Renal cortex interstitium (tissue), 11 donors: ENCODE data around the gene ILK. TPM values are rescaled to one million over a fixed set of nuclear protein-coding genes. Genes with fewer than 3 reads are reported as not detected.
A peak's percentile ranks its signal among the peaks of the same experiment; 100 is the strongest.

Experiments
- DNase-seq, 11 donors: peaks; one replicate each; pipeline ENCODE4 v3.0.0-alpha.2; 2013; ENCODE audit warnings: low read depth in 9 of 11, low spot score in 4 of 11; ENCODE audit errors: extremely low read depth in 1 of 11
- polyA plus RNA-seq, 3 donors: library from polyadenylated mRNA; unstranded; fragments of 120-200 nt; gene quantifications; one replicate each; pipeline ENCODE4 v1.2.1, GENCODE V29; 2013; ENCODE audit not compliant: insufficient read length in 3 of 3

The ILK gene
- polyA plus RNA-seq, 3 donors = 137 to 165 (median 154) TPM

DNA sequence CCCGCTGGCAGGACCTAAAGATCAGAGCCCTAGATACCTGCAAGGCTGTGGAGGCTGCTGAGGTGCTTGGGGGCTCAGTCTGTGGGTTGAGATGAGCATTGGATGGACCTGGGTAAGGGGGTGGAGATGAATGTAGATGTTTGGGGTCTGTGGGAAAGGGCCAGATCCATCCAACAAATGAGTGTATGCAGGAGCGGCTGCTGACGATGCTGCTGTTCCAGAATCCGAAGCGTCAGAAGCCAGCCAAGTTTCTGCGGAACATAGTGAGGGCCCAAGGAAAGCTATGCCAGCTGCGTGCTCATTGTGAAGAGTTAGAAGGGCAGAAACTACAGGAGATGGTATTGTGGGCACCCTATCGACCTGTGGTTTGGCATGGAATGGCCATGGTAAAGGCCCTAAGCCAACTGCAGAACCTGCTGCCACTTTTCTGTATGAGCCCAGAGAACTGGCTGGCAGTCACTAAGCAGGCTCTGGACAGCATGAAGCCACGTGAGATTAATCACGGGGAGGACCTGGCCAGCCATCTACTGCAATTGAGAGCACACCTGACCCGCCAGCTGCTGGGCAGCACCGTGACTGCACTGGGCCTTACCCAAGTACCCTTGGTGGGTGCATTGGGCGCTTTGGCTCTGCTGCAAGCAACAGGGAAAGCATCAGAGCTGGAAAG, 36.7 kb upstream of the ILK start:
- no peak for DNase-seq

DNA sequence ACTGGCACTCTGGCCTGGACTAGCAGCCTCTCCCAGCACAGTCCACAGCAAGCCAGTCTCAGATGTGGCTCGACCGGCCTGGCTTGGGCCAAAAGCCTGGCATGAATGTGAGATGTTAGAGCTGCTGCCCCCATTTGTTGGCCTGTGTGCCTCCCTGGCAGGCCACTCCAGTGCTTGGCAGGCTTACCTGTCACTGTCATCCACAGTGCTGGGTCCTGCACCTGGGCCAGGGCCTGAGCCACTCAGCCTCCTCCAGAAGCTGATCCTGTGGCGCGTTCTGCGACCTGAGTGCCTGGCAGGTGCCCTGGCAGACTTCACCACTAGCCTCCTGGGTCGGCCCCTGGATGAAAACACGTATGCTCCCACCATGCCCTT, 36.2 kb upstream of the ILK start:
- no peak for DNase-seq

DNA sequence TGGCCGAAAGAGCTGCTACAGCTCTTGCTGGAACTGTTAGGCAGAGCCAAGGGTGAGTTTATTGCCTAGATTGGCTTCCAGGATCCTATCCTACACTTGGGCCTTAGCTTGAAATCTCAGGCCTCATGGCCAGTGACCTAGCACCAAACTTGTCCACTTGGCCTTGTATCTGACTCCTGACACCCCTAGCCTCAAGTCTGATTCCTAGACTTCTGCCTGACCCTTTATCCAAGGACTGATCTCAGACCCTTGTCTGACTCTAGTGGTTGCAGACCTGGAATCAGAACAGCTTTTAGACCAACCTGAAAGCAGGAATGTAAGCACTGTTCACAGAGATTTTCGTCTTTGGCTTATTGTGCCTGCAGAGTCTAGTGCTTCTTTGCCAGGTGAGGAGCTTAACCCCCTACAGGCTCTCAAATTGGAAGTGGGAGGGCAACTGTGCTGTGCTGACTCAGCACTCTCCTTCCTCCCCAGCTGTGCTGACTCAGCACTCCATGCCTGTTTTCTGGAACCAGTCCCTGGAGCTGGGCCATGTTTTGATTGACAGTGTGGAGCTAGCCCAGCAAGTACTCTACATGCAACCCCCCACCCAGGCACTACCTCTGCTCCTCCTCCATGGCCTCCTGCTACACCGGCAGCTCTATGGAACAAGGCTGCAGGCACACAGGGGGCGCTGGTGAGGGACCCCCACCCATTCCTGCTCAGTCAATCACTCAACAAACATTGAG, 35.2 kb upstream of the ILK start:
- peak; percentile 24 to 65 (median 39) for DNase-seq

DNA sequence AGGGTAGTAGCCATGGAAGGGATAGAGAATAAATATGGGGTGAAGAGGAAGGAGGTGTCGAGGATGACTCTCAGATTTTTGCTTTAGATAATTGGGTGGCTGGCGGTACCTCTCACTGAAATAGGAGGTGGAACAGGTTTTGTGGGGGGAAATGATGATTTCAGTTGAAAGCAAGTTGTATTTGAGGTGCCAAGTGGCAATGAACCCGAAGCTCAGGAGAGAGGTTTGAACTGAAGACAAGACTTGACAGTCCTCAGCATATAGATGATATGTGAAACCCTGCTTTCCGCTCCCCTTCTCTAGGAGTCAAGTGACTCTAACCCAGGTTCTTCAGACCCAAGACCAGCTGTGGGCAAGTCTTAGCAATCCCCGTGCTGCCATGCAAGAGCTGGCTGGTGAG, 33.9 kb upstream of the ILK start:
- DNase-seq = no peak

DNA sequence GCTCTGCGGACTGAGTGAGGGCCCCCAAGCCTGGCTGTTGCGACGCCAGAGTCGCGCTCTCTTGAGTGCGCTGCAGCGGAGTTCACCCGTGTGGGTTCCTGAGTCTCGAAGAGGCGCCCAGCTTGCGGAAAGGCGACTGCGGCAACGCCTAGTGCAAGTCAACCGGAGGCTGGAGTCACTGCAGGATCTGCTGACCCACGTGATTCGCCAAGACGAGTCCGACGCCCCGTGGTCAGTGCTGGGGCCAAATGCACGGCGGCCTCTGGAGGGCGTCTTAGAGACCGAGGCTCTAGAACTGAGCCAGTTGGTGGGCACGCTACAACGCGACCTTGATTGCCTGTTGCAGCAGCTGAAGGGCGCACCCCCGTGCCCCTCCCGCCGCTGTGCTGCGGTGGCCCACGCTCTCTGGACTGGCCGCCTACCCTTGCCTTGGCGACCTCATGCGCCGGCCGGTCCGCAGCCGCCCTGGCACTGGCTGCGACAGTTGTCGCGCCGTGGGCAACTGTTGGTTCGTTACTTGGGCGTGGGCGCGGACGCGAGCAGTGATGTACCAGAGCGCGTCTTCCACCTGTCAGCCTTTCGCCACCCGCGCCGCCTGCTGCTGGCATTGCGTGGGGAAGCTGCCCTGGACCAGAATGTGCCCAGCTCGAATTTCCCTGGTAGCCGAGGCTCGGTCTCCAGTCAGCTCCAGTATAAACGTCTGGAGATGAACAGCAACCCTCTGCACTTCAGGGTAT, 32.7 kb upstream of the ILK start:
- no peak for DNase-seq

DNA sequence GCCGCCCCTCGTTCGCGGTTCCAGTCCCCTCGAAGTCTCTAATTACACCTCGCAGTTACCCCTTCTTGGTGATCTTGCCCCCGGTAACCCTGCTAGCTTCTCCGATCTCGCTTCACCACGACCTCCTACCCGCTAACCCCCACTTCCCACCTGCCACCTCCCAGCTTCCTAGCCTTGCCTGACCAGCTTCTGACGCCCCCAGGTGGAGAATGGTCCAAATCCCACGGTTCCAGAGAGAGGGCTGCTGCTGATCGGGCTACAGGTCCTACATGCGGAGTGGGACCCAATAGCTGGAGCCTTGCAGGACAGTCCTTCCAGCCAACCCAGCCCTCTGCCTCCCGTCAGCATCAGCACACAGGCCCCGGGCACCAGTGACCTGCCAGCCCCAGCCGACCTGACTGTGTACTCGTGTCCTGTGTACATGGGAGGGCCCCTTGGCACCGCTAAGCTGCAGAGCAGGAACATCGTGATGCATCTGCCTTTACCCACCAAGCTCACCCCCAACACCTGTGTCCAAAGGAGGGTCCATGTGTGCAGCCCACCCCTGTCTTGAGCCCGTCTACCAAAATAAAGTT, 32.1 kb upstream of the ILK start:
- DNase-seq = no peak

DNA sequence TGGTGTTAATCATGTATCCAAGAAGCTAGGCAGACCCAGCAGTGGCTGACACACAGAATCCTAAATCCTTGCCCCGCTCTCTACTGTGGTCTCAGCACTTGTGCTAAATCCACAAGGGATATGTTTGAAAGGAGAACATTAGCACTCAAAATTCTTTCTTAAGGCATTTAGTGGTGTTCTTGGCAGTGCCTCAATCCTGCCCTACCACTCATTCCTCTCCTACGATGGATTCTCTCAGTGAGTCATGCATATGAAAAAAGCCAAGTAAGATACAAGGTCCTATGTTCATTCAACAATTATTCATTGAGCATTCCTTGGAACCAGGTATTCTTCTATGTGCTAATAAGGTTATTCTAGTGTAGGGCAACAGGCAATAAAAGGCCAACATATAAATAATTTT, 31.4 kb upstream of the ILK start:
- no peak for DNase-seq

DNA sequence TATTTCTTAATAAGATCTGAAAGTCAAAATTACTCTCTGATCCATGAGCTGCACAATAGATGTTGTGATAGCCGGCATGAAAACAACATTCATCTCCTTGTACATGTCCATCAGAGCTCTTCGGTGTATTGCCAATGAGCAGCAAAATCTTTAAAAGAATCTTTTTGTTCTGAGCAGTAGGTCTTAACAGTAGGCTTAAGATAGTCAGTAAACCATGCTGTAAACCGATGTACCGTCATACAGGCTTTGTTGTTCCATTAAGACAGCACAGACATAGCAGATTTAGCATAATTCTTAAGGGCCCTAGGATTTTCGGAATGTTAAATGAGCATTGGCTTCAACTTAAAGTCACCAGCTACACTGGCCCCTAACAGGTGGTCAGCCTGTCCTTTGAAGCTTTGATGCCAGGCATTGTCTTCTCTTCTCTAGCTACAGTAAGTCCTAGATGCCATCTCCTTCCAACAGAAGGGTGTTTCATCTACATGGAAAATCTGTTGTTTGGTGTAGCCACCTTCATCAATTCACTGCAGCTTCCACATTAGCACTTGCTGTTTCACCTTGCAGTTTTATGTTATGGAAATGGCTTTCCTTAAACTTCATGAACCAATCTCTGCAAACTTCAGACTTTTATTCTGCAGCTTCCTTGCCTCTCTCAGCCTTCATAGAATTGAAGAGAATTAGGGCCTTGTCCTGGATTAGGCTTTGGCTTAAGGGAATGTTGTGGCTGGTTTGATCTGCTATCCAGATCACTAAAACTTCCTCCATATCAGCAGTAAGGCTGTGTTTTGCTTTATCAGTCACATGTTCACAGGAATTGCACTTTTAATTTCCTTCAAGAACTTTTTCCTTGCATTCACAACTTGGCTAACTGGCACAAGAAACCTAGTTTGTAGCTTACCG, 28.5 kb upstream of the ILK start:
- no peak for DNase-seq

DNA sequence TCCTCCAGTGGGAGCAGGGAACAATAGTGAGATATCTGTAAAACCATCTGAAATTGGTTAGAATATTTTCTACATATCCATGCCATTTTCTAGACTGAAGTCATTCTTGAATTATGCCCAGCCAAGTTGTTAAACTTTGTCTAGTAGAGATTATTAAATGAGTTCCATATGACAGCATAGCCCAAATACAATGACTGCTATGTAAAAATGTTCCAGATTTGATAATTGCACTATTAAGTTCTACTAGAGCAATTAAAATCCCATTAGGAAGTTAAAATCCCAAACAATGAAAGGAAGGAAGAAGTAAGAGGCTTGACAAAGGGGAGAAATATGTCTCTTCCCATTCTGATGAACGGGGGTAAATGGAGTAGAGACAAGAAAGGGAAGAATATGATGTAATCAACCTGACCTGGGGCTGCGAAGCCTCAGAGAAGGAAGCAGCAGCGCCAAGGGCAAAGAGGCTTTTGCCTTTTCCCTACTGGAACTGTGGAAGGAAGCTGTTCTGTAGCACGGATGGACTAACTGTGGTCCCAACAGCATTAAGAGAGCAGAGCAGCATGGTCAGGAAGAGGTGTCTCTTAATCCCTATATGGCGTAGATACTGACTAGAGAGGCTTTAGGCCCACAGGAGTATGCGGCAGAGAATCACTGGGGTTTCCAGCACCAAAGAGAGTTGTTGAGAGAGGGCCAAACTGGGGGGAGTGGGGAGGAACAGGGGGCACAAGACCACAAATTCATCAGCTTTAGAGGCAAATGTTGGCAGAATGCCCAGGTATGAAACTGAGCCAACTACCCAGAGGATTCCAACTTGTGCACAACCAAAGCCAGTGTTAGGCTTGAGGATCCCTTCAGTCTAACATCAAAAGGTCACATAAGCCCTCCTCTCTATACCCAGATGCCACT, 26.9 kb upstream of the ILK start:
- peak in 1 of 11 donors; percentile 22 for DNase-seq

DNA sequence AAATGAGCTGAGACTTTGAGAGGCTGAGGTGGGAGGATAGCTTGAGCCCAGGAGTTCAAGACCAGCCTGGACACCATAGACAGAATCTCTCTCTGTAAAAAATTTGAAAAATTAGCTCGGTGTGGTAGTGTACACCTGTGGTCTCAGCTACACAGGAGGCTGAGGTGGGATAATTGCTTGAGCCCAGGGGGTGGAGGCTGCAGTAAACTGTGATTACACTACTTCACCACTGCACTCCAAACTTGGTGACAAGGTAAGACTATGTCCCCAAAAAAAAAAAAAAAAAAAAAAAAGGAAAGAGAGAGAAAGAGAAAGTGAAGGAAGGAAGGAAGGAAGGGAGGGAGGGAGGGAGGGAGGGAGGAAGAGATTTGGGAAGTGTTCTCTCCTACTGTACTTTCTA, 25.4 kb upstream of the ILK start:
- no peak for DNase-seq

DNA sequence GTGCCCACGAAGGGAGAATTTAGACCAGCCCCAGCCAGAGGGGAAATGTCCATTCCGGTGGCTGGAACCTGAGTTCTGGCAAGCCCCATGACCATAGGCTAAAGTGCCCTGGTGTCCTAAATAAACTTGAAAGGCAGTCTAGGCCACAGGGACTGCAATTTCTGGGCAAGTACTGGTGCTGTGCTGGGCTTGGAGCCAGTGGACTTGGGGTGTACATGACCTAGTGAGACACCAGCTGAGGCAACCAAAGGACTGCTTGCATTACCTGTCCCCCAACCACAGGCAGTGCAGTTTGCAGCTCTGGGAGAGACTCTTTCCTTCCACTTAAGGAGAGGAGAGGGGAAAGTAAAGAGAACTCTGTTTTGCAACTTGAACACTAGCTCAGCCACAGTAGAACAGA, 23.9 kb upstream of the ILK start:
- DNase-seq = no peak

DNA sequence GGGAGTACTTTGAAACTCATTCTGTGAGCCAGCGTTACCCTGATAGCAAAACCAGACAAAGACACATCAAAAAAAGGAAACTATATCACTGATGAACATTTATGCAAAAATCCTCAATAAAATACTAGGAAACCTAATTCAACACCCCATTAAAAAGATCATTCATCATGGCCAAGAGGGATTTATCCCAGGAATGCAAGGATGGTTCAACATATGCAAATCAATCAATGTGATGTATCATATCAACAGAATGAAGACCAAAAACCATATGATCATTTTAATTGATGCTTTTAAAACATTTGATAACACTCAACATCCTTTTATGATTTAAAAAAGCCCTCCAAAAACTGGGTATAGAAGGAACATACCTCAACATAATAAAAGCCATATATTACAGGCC, 20.0 kb upstream of the ILK start:
- DNase-seq = no peak

DNA sequence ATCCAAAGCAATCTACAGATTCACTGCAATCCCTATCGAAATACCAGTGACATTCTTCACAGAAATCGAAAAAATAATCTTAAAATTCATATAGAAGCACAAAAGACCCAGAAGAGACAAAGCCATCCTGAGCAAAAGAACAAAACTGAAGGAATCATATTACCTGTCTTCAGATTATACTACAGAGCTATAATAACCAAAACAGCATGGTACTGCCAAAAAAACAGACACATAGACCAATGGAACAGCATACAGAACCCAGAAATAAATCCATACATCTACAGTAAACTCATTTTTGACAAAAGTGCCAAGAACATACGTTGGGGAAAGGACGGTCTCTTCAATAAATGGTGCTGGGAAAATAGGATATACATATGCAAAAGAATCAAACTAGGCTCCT, 19.0 kb upstream of the ILK start:
- no peak for DNase-seq

DNA sequence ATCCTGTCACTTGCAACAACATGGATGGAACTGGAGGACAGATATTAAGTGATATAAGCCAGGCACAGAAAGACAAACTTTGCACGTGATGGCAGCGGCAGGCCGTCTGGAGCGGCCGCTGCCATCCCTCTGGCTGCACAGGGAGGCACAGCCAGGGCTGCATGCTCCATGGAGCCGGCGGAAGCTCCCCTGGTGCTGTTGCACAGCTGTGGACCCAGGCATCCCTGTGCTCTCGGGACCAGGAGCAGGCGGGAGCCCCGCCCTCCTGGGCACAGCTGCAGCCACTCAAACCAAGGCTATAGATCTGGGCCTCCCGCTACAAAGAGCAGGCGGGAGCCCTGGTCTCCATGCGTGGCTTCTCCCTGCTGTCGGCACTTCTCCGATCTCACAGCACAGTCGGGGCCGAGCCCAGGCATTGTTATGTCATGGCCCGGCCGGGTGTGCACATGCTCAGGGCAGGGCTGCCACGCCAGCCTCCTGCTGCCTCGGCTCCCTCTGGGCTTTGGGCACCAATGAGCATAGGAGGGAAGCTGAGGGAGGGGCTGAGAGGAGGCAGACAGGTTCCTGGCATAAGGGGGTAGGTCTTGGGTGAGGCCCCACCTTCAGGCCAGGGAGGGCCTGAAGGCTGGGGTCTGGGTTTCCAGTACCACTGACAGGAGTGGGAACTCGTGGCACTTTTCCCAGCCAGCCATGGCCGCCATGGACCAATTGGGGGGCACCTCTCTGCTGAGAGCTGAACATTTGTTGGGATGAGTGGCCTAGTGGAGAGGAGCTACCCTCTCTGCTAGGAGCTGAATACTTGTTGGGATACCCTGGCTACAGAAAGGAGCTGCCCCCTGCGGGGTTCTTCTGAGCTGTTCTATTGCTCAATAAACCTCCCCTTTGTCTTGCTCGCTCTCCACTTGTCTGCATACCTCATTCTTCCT, 16.9 kb upstream of the ILK start:
- no peak for DNase-seq

DNA sequence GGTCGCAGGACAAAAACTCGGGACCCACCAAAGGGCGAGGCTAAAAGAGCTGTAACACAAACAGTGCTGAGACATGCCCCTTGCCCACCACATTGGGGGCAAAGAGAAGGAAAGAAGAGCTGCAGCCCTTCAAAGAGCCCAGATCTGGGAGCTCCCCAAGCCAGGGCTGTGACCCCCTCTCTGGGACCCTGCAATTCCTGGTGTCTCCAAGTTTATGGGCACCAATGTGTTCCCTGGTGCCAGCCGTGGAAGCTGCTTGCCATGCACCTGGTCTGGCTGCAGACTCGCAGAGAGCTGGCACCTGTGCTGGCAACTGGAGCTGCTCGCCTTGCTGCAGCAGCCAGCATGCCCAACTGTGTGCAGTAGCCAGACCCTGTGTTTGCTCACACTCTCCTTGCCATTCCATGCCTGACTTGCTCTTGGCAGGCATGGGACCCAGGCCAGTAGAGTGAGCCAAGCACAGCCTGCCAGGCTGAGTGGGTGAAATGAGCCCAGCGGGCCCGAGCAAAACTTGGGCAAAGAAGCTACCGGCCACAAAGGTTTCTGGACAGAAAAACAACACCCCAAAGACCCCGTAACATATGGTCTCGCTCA, 16.1 kb upstream of the ILK start:
- DNase-seq = no peak

DNA sequence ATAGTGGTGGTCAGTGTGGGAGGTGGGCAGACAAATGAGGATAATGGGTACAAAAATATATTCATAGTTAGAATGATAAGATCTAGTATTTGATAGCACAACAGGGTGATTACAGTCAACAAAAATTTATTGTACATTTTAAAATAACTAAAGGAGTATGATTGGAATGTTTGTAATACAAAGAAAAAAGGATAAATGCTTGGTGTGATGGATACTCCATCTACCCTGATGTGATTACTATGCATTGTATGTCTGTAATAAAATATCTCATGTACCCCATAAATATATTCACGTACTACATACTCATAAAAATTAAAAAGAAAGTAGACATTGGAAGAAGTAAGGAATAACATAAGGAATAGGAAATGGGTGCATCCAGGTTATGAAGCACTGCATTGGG, 15.6 kb upstream of the ILK start:
- DNase-seq = no peak
